Right lobe of liver (tissue), 6 donors: ENCODE data around the gene C19orf47. TPM values are rescaled to one million over a fixed set of nuclear protein-coding genes. Genes with fewer than 3 reads are reported as not detected.

ENCODE experiments used
- ATAC-seq, 4 donors: fragments of 200-7000 bp; cut with Tn5 transposase; one replicate each; pipeline ENCODE4 v1.9.1; 2020; ENCODE audit warnings: mild to moderate bottlenecking in 4 of 4, moderate library complexity in 4 of 4
- DNase-seq, 3 donors: peaks; one replicate each; pipeline ENCODE4 v3.0.0-alpha.2; 2020
- H3K27ac ChIP-seq, 3 donors: fragments of 200-600 bp; one replicate each; pipeline ENCODE4 v1.8.0; 2022
- H3K27me3 ChIP-seq, 2 donors: fragments of 200-600 bp; one replicate each; pipeline ENCODE4 v1.8.0; 2022
- H3K36me3 ChIP-seq, 4 donors: fragments of 200-600 bp; sonication (generic) in 1 of 4; one replicate each; pipeline versions ENCODE4 v1.5.1 to v1.8.0; 2017 to 2022; ENCODE audit warnings: control low read depth in 1 of 4
- H3K4me1 ChIP-seq, 4 donors: fragments of 200-600 bp; sonication (generic) in 1 of 4; one replicate each; pipeline versions ENCODE4 v1.5.1 to v1.8.0; 2017 to 2022; ENCODE audit warnings: control low read depth in 1 of 4
- H3K4me3 ChIP-seq, 3 donors: fragments of 200-600 bp; one replicate each; pipeline ENCODE4 v1.8.0; 2022
- H3K9me3 ChIP-seq, 4 donors: fragments of 200-600 bp; sonication (generic) in 1 of 4; one replicate each; pipeline versions ENCODE4 v1.5.1 to v1.8.0; 2017 to 2022; ENCODE audit warnings: control low read depth in 1 of 4
- CTCF ChIP-seq, 4 donors: fragments of 200-600 bp in 3 of 4; fragments of 450-650 bp in 1 of 4; IDR thresholded peaks; one replicate each; pipeline versions ENCODE4 v1.5.1 to v1.8.0; 2016 to 2022; ENCODE audit warnings: antibody characterized with exemption in 4 of 4, mild to moderate bottlenecking in 2 of 4
- POLR2A ChIP-seq: fragments of 450-650 bp; IDR thresholded peaks from one replicate; pipeline ENCODE4 v1.6.1; 2017; ENCODE audit warnings: antibody characterized with exemption, mild to moderate bottlenecking
- WGBS: methylation state at CpG from one replicate; pipeline ENCODE4 v1.1.6; 2018; ENCODE audit warnings: low coverage, low lambda C conversion rate; ENCODE audit not compliant: insufficient coverage; ENCODE audit errors: missing lambda C conversion rate; 5-methylcytosine and 5-hydroxymethylcytosine counted together
- intact Hi-C, 2 donors: fragments of 100-400 bp; cut with DNase I; formaldehyde crosslinking; loops; one replicate each; pipeline versions ENCODE4 v1.11.2 to v1.14.1; 2022
- total RNA-seq, 6 experiments: library from RNA; depleted of rRNA in 2 of 6; stranded (reverse); fragments of >200 nt in 2 of 6; fragmentation: NEBNext Ultra II Directional in 3 of 6; extraction: Animal tissue kit (Norgen Biotek cat#: 25700) in 3 of 6; gene quantifications; one replicate each; pipeline versions ENCODE4 v1.1.0 to v1.2.4, GENCODE V29; 2016 to 2023
- donor health status: DM: no; HTN: yes; CAD: no.
- donor health status: DM: no; HTN: no; CAD: no.
- donor health status: DM: no; HTN: no; CAD: no.
- donor health status: DM: no; HTN: yes; CAD: no.
- donor health status: DM: no; HTN: yes; CAD: no.

C19orf47 gene
- total RNA-seq, 6 experiments from 2014 or later, result 4.8 to 8.1 (median 5.5) TPM

DNA sequence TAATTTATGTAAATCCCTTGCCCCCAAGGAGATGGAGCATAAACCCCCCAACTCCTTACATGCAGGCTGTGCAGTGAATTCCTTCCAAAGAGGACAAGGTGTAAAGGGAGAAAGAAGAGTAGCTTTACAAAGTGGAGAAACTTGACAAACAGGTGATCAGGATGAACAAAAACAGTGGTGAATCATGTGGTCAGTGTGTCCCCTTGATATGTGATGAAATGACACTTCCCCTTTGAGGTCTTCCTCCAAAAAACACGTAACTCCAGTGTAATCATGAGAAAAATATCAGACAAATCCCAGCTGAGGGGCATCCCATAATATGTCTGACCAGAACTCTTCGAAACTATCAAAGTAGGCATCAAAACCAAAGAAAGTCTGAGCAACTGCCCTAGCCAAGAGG, 33.5 kb downstream of the C19orf47 start:
- intact Hi-C loops, result no loop called here
- Histone ChIP-seq H3K4me3 (no peak overlapping the region), H3K27me3 (no peaks in the 10 kb centered on the region), H3K9me3 (no peaks in the 10 kb centered on the region), H3K4me1 (no peaks in the 10 kb centered on the region), H3K27ac (no peak overlapping the region), H3K36me3 (no peaks in the 10 kb centered on the region)
- DNase-seq, result no peak
- 68% methylated on average over 2 of the region's 2 CpGs for WGBS
- ATAC-seq, result no peak
- TF ChIP-seq POLR2A, result no peak
- no peak for TF ChIP-seq CTCF (IDR thresholded peaks at IDR 0.05)

DNA sequence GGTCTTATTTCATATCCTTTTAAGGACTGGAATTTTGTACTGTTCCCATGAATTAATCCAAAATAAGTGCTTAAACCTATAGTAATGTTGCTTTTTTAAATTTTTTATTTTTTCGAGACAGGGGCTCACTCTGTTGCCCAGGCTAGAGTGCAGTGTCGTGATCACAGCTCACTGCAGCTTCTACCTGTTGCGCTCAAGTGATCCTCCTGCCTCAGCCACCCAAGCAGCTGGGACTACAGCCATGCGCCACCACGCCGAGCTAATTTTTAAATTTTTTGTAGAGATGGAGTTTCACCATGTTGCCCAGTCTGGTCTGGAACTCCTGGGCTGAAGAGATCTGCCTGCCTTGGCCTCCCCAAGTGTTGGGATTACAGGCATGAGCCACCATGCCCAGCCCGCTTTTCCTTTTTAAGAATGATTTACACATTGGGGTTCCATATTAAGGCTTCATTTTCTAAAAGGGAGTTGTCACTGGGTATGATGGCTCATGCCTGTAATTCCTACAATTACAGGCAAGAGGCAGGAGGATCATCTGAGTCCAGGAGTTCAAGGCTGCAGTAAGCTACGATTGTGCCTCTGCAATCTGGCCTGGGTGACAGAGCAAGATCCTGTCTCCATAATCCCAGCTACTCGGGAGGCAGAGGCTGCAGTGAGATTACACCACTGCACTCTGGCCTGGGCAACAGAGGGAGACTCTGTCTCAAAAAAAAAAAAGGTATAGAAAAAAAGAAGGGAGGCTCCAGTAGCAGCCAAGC, 34.8 kb downstream of the C19orf47 start:
- Histone ChIP-seq H3K4me1 (no peaks in the 10 kb centered on the region), H3K9me3 (no peaks in the 10 kb centered on the region), H3K27ac (no peak overlapping the region), H3K4me3 (no peak overlapping the region), H3K36me3 (no peaks in the 10 kb centered on the region), H3K27me3 (no peaks in the 10 kb centered on the region)
- TF ChIP-seq CTCF (IDR thresholded peaks at IDR 0.05) (no peak), POLR2A (no peak)
- 92% methylated on average over 9 of the region's 9 CpGs for WGBS
- intact Hi-C loops, result no loop called here
- ATAC-seq (no peak), DNase-seq (no peak)

DNA sequence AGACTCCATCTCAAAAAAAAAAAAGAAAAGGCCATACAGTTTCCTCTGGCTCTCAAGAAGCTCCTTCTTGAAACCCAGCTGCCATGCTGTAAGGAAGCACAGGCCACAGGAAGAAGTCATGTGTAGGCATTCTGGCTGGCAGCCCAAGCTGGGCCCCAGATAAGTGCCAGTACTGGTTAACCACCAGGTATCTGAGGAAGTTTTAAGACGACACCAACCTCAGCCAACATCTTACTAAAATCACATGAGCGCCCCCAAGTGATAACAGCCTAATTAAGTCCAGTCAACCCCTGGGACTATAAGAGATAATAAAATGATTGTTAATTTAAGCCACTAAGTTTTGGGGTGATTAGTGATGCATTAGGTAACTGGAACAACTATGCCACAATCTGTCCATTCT, 35.7 kb downstream of the C19orf47 start:
- DNase-seq, result no peak
- no peak overlapping the region for H3K27ac ChIP-seq
- no peaks in the 10 kb centered on the region for H3K9me3 ChIP-seq
- no peak for TF ChIP-seq POLR2A
- no peak overlapping the region for H3K4me3 ChIP-seq
- WGBS, result 80% methylated on average over 2 of the region's 2 CpGs
- H3K36me3 ChIP-seq, result no peaks in the 10 kb centered on the region
- no peaks in the 10 kb centered on the region for H3K27me3 ChIP-seq
- H3K4me1 ChIP-seq, result no peaks in the 10 kb centered on the region
- intact Hi-C loops, result no loop called here
- no peak for ATAC-seq

DNA sequence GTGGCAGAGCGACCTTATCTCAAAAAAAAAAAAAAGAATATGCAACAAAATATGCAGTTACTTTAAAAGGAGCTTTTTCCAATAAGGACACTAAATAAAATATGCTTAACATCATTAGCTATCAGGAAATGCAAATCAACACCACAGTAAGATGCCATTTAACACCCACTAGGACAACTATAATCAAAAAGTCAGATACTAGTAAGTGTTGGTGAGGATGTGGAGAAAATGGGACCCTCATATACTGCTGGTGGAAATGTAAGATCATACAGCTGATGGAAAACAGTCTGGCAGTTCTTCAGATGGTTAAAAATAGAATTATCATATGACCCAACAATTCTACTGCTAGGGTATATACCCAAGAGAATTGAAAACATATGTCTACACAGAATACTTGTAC, 38.5 kb downstream of the C19orf47 start:
- DNase-seq (no peak), ATAC-seq (no peak)
- Histone ChIP-seq H3K4me1 (no peaks in the 10 kb centered on the region), H3K27ac (no peak overlapping the region), H3K36me3 (no peaks in the 10 kb centered on the region), H3K27me3 (no peaks in the 10 kb centered on the region), H3K9me3 (no peaks in the 10 kb centered on the region), H3K4me3 (no peak overlapping the region)
- TF ChIP-seq CTCF (IDR thresholded peaks at IDR 0.05) (no peak), POLR2A (no peak)
- intact Hi-C loops, result no loop called here
- 88% methylated on average over 1 of the region's 1 CpG for WGBS

- TF ChIP-seq POLR2A (no peak), CTCF (IDR thresholded peaks at IDR 0.05) (peak; percentile 64 to 81 (median 68))
- Histone ChIP-seq H3K4me3 (no peak overlapping the region), H3K36me3 (no peaks in the 10 kb centered on the region), H3K27ac (no peak overlapping the region), H3K9me3 (no peaks in the 10 kb centered on the region), H3K4me1 (no peaks in the 10 kb centered on the region), H3K27me3 (no peaks in the 10 kb centered on the region)
- peak; percentile 67 to 79 (median 73) for DNase-seq
- peak; percentile 86 to 94 (median 86) for ATAC-seq
- intact Hi-C loops, result no loop called here
- 4% methylated on average over 5 of the region's 5 CpGs for WGBS
These were observed 42.8 kb downstream of the C19orf47 start for GRCh38 chr19:40305403-40305802.
